T-helper 1 cell treated with Interleukin-12 subunit alpha and Interleukin-12 subunit beta and Interleukin-4 antibody, amounts not matched to agents 30 μg/mL and 1 μg/mL, for 36 hours (primary cell): Measurements from ENCODE around the gene IKZF3.
A peak's percentile ranks its signal among the peaks of the same experiment; 100 is the strongest.

Experiments
- H3K27ac Mint-ChIP-seq: one replicate; pipeline ENCODE4 v1.8.0; 2021; ENCODE audit warnings: mild to moderate bottlenecking, mixed read lengths
- H3K27me3 Mint-ChIP-seq: one replicate; pipeline ENCODE4 v1.8.0; 2021; ENCODE audit warnings: low read depth, mixed read lengths
- H3K36me3 Mint-ChIP-seq: one replicate; pipeline ENCODE4 v1.8.0; 2021; ENCODE audit warnings: low read depth, mixed read lengths
- H3K4me1 Mint-ChIP-seq: one replicate; pipeline ENCODE4 v1.8.0; 2021; ENCODE audit warnings: low read depth, mixed read lengths
- H3K4me3 Mint-ChIP-seq: one replicate; pipeline ENCODE4 v1.8.0; 2021; ENCODE audit warnings: mild to moderate bottlenecking, moderate library complexity, mixed read lengths
- H3K9me3 Mint-ChIP-seq: one replicate; pipeline ENCODE4 v1.8.0; 2021; ENCODE audit warnings: mixed read lengths

The IKZF3 gene

DNA sequence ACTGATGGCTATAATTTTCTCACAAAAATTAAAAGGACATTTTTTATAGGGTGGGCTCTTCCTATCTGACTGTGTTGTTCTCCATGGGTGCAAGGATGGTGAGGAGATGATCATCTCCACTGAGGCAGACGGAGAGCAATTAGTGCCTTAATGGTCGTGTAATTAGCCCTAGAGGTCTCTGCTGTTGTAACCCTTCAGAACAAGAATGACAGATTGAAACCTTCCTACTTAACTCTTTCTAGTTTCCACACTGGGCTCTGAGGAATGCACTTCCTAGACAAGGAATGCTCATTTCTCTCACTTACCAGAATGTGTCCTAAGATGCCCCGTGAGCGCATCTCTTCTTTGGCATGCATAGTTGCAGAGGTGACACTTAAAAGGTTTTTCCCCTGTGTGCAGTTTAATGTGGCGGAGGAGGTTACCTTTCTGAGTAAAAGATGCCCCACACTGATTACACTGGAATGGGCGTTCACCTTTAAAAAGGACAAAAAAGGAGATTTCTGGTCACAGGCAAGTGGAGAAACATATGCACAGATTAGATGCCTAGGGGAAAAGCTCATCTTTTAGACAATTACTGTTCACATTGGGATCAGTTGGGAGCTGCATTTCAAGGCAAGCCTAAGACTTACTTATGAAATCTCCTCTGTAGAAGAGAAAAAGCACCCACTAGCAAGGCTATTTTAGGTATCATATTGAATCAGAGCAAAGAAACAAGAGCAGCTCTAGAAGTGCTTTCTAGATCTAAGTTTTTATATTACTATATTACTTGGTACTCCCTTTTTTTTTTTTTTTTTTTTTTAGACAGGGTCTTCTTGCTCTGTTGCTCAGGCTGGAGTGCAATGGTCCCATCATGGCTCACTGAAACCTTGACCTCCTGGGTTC, 72.8 kb downstream of the IKZF3 start:
- Mint-ChIP-seq H3K4me3 (peak overlapping the region; percentile 50), H3K36me3 (peaks cover 47% of the 10 kb centered on the region)

DNA sequence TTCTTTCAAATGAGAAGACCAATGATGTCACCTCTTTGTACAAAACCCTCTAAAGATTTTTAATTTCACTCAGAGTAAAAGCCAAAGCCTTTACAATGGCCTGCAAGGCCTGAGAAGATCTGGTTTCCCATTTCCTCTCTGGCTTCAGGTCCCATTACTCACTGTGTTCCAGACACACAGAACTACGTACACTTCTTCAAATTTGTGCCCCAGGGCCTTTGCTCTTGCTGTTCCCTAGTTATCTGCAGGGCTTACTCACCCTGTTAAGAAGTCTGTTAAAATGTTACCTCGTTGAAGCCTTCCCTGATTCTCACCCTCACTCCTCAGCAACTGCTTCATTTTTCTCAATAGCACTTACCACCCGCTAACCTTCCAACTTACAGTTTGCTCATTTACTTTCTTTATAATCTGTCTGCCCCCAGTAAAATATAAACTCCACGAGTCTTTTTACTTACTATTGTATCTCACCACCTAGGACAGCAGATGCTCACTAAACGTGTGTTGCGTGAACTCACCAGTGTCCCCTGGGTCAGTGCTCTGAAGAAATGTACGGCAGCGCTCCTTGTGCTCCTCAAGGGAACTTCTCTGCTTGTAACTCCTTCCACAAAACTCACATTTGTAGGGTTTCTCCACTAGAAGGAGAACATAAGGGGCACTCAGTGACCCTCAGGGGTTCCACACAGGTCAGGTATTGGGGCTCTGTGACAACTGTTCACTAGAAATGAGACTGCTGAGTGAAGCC, 76.2 kb downstream of the IKZF3 start:
- Mint-ChIP-seq H3K36me3 (peaks cover 54% of the 10 kb centered on the region), H3K27me3 (no peaks in the 10 kb centered on the region), H3K27ac (no peak overlapping the region), H3K4me3 (no peak overlapping the region), H3K4me1 (peaks cover 25% of the 10 kb centered on the region), H3K9me3 (no peaks in the 10 kb centered on the region)

More for the DNA sequence above, 72.8 kb downstream of the IKZF3 start:
- H3K9me3 Mint-ChIP-seq = no peaks in the 10 kb centered on the region
- peaks cover 44% of the 10 kb centered on the region for H3K4me1 Mint-ChIP-seq
- H3K27ac Mint-ChIP-seq = peak overlapping the region; percentile 81
- no peaks in the 10 kb centered on the region for H3K27me3 Mint-ChIP-seq

DNA sequence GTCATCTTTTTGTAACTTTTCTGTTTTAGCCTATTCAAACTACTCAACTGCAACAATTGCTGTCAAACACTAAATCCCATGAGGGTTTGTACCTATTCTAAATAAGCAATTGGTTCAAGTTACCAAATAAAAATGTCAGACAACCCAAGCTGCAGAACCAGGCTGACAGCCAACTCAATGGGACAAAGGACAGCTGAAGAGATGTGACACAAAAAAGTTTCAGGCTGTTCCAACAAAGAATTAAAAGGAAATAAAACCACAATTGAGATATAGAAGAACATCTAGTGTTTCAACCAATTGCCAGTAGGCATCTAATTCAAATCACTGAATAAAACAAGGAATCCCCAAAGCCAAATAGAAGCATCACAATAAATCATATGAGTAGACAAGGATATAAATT, 77.1 kb downstream of the IKZF3 start:
- H3K4me3 Mint-ChIP-seq = no peak overlapping the region
- no peak overlapping the region for H3K27ac Mint-ChIP-seq
- peaks cover 21% of the 10 kb centered on the region for H3K4me1 Mint-ChIP-seq
- no peaks in the 10 kb centered on the region for H3K9me3 Mint-ChIP-seq
- no peaks in the 10 kb centered on the region for H3K27me3 Mint-ChIP-seq
- H3K36me3 Mint-ChIP-seq = peaks cover 60% of the 10 kb centered on the region

DNA sequence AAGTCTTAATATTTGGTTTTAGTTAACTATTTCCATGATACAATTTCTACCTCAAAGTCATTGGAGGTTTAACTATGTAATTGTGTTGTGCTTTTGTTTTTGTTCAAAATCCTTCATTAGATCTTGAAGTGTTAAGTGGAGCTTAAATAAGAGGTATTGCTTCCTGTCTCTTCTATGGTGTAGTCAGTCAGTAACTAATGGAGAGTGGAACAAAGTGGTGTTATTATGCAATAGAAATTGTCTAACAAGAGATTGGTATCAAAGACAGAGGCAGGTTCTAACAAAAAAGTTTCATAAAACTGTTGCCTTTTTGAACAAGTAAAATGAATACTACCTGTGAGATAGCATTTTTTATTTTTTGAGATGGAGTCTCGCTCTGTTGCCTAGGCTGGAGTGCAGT, 81.1 kb downstream of the IKZF3 start:
- peaks cover 28% of the 10 kb centered on the region for H3K4me1 Mint-ChIP-seq

DNA sequence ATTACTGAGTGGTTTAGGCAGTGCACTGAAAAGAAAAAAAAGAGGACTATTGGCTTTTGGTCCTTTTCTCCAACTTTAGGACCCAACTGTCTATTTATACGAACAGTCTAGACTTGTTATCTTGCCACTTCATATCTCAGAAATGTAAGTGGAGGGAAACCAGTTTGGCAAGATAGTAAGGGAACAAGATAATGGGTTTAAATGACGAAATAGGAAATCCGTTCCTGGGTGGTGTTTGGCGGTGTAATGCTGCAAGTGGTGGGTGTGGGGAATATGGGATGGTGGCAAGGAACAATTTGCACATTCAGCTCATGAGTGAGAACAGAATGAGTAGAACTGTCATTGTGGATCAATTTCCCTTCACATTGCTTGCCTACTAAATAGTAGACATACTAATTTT, 81.6 kb downstream of the IKZF3 start:
- H3K27me3 Mint-ChIP-seq = no peaks in the 10 kb centered on the region
- H3K27ac Mint-ChIP-seq = no peak overlapping the region
- H3K4me3 Mint-ChIP-seq = no peak overlapping the region
- H3K4me1 Mint-ChIP-seq = peaks cover 32% of the 10 kb centered on the region
- H3K36me3 Mint-ChIP-seq = peaks cover 43% of the 10 kb centered on the region
- H3K9me3 Mint-ChIP-seq = no peaks in the 10 kb centered on the region

More for the DNA sequence above, 81.1 kb downstream of the IKZF3 start:
- Mint-ChIP-seq H3K36me3 (peaks cover 48% of the 10 kb centered on the region), H3K9me3 (no peaks in the 10 kb centered on the region), H3K27me3 (no peaks in the 10 kb centered on the region), H3K4me3 (no peak overlapping the region), H3K27ac (no peak overlapping the region)

DNA sequence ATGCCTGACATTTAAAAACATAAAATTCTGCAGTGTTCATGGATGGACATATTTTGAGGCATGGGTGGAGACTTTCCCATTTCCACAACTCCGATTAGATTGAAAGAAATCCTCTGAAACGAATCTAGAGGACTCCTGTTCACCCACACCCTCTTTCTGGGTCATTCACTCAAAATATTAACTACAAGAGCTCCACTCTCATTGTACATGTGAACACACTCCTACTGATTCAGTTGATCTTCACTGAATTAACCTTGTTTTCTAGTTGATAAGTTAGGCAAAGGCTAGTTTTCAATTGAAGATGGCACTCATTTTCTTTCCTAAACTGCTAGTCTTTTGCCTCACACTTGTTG, 82.3 kb downstream of the IKZF3 start:
- Mint-ChIP-seq H3K9me3 (no peaks in the 10 kb centered on the region), H3K27ac (no peak overlapping the region), H3K4me1 (peaks cover 35% of the 10 kb centered on the region), H3K4me3 (no peak overlapping the region), H3K27me3 (no peaks in the 10 kb centered on the region), H3K36me3 (peaks cover 37% of the 10 kb centered on the region)

DNA sequence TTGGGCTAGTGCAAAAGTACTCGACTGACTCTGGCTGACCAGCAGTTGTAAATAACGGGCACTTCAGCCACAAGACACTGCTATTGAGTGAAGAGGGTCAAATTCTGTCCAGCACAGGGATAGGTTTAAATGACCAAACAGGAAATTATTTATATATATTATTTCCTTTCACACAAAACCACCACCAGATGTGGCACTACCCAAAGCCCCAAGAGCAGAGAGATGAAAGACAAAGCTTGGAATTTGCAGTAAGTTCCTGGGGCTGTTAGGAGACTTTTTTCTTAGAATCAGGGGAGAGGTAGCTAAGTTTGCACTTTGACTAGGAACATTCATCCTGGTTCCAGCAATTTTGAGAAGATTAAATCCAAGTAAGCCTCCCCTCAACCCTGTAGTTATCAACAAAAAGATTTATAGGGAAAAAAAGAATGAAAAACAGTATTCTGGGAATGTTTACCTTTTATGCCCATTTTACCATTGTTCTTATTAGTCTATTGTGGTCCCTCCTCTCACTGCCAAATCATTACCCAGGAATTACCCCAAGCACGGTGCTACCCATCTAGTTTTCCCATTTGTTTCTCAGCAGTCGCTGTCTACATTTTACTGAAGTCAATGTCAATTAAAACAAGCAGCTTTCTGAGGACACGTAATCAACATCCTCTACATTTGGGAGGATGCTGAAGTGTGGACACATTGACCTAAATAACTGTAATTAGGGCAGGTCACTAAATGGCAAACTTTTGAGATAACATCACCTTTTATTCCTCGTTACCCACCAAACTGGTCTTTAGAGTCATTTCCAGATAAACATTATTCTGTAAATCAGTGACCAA, 82.9 kb downstream of the IKZF3 start:
- H3K4me1 Mint-ChIP-seq = peaks cover 39% of the 10 kb centered on the region
- no peak overlapping the region for H3K27ac Mint-ChIP-seq
- H3K4me3 Mint-ChIP-seq = no peak overlapping the region
- H3K36me3 Mint-ChIP-seq = peaks cover 39% of the 10 kb centered on the region
- no peaks in the 10 kb centered on the region for H3K9me3 Mint-ChIP-seq
- H3K27me3 Mint-ChIP-seq = no peaks in the 10 kb centered on the region

DNA sequence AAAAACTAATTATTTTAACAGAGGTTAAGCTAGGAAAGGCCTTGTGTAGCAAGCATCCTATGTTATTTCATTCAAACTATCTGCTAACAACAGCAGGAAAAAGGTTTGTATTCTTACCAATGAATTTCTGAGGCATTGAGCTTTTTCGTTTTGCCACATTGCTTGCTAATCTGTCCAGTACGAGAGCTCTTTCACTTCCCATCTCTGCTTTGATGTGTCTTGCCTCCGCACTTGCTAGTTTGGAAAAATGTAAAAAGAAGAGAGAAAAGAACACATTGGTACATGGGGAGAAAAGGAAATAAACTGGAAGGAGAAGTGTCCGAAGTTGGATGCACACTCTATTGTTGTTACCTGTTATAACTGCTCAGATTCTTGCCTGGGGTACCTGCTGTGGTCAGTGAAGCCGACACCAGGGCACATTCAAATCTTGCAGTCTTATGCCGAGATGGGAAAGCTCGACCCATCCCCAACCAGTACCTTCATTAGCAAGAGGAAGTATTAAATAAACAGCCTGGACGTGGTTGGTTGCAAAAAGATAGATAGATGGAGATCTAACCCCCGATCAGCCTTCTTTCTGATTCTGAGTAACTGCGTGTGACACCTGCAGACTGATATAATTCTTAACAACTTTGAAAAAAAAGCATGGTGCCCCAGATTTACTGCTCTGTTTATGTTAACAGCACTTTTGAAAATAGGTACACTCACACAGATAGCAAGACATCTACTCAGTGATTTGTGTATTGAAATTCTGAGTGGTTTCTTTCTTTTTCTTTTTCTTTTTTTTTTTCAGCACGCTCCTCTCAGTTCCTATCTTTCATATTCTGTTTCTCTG, 86.4 kb downstream of the IKZF3 start:
- Mint-ChIP-seq H3K9me3 (no peaks in the 10 kb centered on the region), H3K4me1 (peaks cover 54% of the 10 kb centered on the region), H3K27ac (peak overlapping the region; percentile 60), H3K4me3 (peak overlapping the region; percentile 87), H3K36me3 (peaks cover 26% of the 10 kb centered on the region), H3K27me3 (no peaks in the 10 kb centered on the region)

DNA sequence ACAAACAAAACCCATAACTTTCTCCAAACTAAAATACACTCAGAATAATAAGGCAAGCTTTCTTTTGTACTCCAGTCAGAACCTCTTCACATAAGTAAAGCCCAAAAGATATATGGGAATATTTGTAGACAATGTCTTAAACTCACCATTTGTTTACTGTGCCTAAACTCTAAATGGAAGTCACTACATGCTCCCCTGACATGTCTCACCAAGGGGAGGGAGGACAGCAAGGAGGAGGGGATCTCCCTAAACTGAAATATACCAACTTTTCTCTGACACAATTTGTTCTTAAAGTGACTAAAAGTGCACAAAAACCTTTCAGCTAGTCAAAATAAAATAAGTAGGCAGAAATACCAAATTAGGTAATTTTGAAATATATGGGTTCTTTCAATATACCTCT, 87.9 kb downstream of the IKZF3 start:
- Mint-ChIP-seq H3K4me3 (peak overlapping the region; percentile 87), H3K4me1 (peaks cover 56% of the 10 kb centered on the region), H3K36me3 (peaks cover 24% of the 10 kb centered on the region), H3K27me3 (no peaks in the 10 kb centered on the region), H3K27ac (peak overlapping the region; percentile 43), H3K9me3 (no peaks in the 10 kb centered on the region)

DNA sequence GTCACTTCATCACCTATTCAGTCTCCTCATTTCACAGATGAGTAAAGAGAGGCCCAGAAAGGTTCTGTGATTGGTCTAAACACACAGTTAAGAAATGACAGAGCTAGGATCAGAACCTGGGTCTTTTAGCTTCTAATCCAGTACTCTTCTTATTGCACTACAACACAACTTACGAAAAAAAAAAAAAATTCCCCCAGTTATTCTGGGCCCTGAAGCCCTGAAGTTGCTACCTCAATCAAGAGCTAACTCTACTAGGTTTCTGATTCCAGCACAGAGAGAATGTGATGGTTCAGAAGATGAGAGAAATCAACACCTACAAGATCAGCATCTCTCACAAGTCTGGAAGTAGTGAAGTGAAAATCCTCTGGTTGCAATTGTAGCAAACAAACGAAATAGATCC, 89.1 kb downstream of the IKZF3 start:
- peak overlapping the region; percentile 26 for H3K27ac Mint-ChIP-seq
- H3K36me3 Mint-ChIP-seq = peaks cover 25% of the 10 kb centered on the region
- H3K4me1 Mint-ChIP-seq = peaks cover 62% of the 10 kb centered on the region
- no peaks in the 10 kb centered on the region for H3K27me3 Mint-ChIP-seq
- no peak overlapping the region for H3K4me3 Mint-ChIP-seq
- H3K9me3 Mint-ChIP-seq = no peaks in the 10 kb centered on the region

DNA sequence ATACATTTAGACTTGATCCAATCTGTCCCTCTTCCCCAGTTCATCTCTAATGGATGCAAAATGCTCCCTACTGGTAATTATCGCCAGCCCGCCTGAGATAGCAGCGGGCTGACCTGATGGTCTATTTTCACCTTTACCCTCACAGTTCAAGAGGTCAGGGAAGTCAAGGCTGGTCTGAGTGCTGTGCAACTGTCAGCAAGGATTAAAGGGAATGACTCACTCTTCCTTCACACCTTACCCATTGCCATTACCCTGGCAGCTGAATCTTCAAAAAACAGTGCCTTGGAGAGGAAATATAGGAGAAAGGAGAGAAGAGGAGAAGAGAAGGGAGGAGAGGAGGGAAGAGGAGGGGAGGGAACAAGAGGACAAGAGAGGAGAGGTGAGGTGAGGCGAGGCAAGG, 90.1 kb downstream of the IKZF3 start:
- Mint-ChIP-seq H3K27ac (peak overlapping the region; percentile 81), H3K27me3 (no peaks in the 10 kb centered on the region), H3K4me3 (peak overlapping the region; percentile 68), H3K36me3 (peaks cover 25% of the 10 kb centered on the region), H3K4me1 (peaks cover 69% of the 10 kb centered on the region), H3K9me3 (no peaks in the 10 kb centered on the region)

DNA sequence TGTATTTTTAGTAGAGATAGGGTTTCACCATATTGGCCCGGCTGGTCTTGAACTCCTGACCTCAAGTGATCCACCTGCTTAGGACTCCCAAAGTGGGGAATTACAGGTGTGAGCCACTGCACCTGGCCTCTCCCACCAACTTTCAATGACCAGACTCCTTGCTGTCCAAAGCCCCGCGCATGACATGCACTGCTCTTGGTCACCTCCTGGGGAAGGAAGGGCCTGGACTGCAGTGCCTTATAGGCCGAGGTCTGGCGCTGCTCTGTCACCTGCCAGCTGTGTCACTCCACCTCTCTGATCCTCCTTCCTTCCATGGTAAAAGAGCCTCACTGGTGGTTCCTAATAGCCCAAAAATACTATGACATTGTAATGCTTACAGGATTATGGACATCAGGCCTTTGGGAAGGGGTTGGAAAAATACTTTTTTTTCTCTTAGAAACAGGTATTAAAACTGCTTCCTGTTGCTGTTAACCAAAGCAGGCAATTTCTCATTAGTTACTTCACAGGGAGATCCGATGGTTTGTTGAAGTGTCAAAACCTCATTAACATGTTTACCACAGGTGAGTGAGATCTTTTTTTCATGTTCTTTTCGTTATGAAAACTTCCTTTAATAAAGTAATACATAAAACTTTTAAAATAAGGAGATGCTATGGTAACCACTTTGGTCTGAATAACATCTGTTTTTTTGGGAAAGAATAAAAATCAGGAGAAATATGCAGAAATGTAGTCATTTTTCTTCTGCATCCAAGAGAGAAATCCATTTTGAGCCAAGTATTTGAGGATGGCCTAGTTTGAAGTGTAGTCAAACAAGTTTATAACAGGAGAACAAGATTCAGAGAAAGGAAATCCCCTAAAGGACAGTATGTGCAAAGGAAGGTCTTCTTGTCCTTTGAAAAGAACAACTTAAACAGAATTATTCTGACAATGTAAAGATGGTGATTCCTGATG, 90.9 kb downstream of the IKZF3 start:
- H3K36me3 Mint-ChIP-seq = peaks cover 30% of the 10 kb centered on the region
- H3K27me3 Mint-ChIP-seq = no peaks in the 10 kb centered on the region
- no peaks in the 10 kb centered on the region for H3K9me3 Mint-ChIP-seq
- H3K27ac Mint-ChIP-seq = peak overlapping the region; percentile 64
- peaks cover 72% of the 10 kb centered on the region for H3K4me1 Mint-ChIP-seq
- H3K4me3 Mint-ChIP-seq = peak overlapping the region; percentile 31

DNA sequence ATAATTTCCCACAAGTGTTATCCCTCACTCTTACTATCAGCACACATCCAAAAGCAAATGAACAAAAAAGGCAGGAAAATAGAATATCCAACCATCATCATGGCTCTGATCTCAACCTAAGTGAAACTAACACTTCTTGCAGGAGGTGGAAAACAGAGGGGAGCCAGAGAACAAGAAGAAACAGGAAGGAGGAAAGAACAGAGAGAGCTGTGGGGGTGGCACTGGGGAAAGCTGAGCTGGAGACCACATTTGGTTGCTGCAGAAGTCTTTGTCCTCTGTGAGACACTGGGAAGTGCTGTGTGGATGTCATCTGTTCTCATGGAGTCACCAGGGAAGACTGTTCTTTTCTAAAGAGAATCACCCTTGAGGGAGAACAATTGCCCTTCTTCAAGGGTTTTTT, 91.7 kb downstream of the IKZF3 start:
- no peaks in the 10 kb centered on the region for H3K27me3 Mint-ChIP-seq
- H3K36me3 Mint-ChIP-seq = peaks cover 36% of the 10 kb centered on the region
- peaks cover 69% of the 10 kb centered on the region for H3K4me1 Mint-ChIP-seq
- peak overlapping the region; percentile 86 for H3K27ac Mint-ChIP-seq
- no peaks in the 10 kb centered on the region for H3K9me3 Mint-ChIP-seq
- H3K4me3 Mint-ChIP-seq = peak overlapping the region; percentile 67
